ENCODE results near the gene OVCA2. TPM values are rescaled to one million over a fixed set of nuclear protein-coding genes. Genes with fewer than 3 reads are reported as not detected.

OVCA2 gene
- total and polyA plus RNA-seq, 10 donors: 20.9 to 68.8 (median 35.6) TPM

DNA sequence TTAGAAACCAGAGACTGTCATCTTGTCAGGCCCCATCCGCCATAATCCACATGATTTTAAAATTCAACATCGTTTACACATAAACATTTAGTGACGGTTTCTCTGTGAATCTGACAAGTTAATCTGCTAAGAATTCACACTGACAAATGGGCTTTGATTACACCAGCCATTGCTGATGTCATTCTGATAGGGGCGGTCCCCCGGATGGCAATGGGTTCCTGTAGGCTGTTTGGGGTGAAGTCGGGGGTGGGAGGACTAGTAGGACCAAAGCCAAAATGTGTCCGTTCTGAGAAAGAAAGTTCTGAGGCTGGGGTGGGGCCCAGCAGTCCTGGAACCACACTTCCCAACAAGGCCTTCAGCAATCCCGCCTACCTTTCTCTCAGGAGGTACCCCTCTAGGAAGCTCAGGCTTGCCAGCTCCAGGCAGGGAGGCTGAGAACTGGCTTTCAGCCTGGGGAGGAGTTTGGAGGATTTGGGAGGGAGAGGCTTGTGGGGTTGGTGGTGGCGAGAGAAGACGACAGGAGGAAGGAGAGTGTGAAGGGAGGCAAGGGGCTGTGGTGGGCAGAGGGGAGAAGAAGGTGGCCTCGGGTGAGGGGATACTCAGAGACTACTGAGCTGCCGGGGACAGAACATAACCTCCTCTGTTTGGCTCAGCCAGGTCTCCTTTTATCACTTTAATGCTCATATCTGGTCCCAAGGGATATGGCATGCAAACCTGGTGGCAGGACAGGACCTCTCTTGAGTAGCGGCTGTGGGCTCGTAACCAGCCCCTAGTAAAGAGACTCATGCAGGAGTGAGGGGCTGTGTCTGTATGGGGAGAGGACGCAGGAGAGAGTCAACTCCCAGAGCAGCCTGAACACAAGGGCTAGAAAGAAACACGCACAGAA, 21.7 kb downstream of the OVCA2 start:
- intact Hi-C loops (cut with DNase I; ENCODE audit: low total_unique reads): no loop called here
- Histone ChIP-seq H3K4me1 (peaks cover 46 to 100% (median 77%) of the 10 kb centered on the region in 6 donors), H3K27ac (peak overlapping the region; percentile 22 to 89 (median 75)), H3K4me3 (no peak overlapping the region), H3K36me3 (peaks cover 0 to 96% (median 17%) of the 10 kb centered on the region in 6 donors), H3K9me3 (no peaks in the 10 kb centered on the region), H3K27me3 (replicated peaks in 1 of 7) (peaks cover 0 to 9% (median 0%) of the 10 kb centered on the region in 7 donors)
- no peak for DNase-seq
- TF ChIP-seq POLR2AphosphoS5 (IDR thresholded peaks at IDR 0.05) (peak in 1 of 3 donors; percentile 19), CTCF (IDR thresholded peaks at IDR 0.05 in 8 of 11, conservative IDR thresholded peaks at IDR 0.05 in 3 of 11) (no peak), POLR2A (IDR thresholded peaks at IDR 0.05) (no peak)
- WGBS, 5 donors: 70 to 76% (median 71%) methylated on average over 16 of the region's 16 CpGs

- Histone ChIP-seq H3K27ac (peak overlapping the region; percentile 53 to 89 (median 75)), H3K4me3 (no peak overlapping the region), H3K27me3 (replicated peaks in 1 of 7) (peaks cover 0 to 3% (median 0%) of the 10 kb centered on the region in 7 donors), H3K36me3 (peaks cover 0 to 94% (median 18%) of the 10 kb centered on the region in 6 donors), H3K9me3 (no peaks in the 10 kb centered on the region), H3K4me1 (peaks cover 41 to 100% (median 77%) of the 10 kb centered on the region in 6 donors)
- TF ChIP-seq POLR2A (IDR thresholded peaks at IDR 0.05): no peak
- no peak for TF ChIP-seq CTCF (IDR thresholded peaks at IDR 0.05 in 8 of 11, conservative IDR thresholded peaks at IDR 0.05 in 3 of 11)
- no peak for TF ChIP-seq POLR2AphosphoS5 (IDR thresholded peaks at IDR 0.05)
- 53 to 66% (median 61%) methylated on average over 5 of the region's 5 CpGs for WGBS, 5 donors
- no peak for DNase-seq
- intact Hi-C loops (cut with DNase I; ENCODE audit: low total_unique reads): no loop called here
Measured at GRCh38 chr17:2064147-2064489, 22.3 kb downstream of the OVCA2 start.

GRCh38 chr17:2064520-2064971, 22.7 kb downstream of the OVCA2 start:
- H3K9me3 ChIP-seq: no peaks in the 10 kb centered on the region
- intact Hi-C loops (cut with DNase I; ENCODE audit: low total_unique reads): no loop called here
- peak overlapping the region; percentile 53 to 89 (median 75) for H3K27ac ChIP-seq
- TF ChIP-seq CTCF (IDR thresholded peaks at IDR 0.05 in 8 of 11, conservative IDR thresholded peaks at IDR 0.05 in 3 of 11): no peak
- peak in 1 of 3 donors; percentile 44 for TF ChIP-seq POLR2AphosphoS5 (IDR thresholded peaks at IDR 0.05)
- no peak overlapping the region for H3K4me3 ChIP-seq
- H3K36me3 ChIP-seq: peaks cover 0 to 90% (median 18%) of the 10 kb centered on the region in 6 donors
- H3K27me3 ChIP-seq (replicated peaks in 1 of 7): no peaks in the 10 kb centered on the region
- DNase-seq: no peak
- 48 to 68% (median 50%) methylated on average over 6 of the region's 6 CpGs for WGBS, 5 donors
- peaks cover 37 to 100% (median 75%) of the 10 kb centered on the region in 6 donors for H3K4me1 ChIP-seq

Data from spleen (tissue), 11 donors.